ENCODE measurements around the gene MOV10L1. TPM values are rescaled to one million over a fixed set of nuclear protein-coding genes. Genes with fewer than 3 reads are reported as not detected.

Gene MOV10L1
- total and polyA plus RNA-seq, 2 donors (not counting 3 experiments of a cell fraction or from before 2014, with no cell fraction given), result 27.6 to 37.6 TPM

- FAIRE-seq, result no peak
- DNase-seq (ENCODE audit: low read depth, low spot score), result no peak
- no peak overlapping the region for H3K4me2 ChIP-seq (ENCODE audit: insufficient read depth, low read length)
- H3K9ac ChIP-seq (replicated peaks; ENCODE audit: extremely low read depth, insufficient read depth, low read length), result no peak overlapping the region
- dilution Hi-C loops (cut with MboI; ENCODE audit: extremely low pct_ligation_motif_present, low sequenced_read_pairs), result no loop called here
- ChIA-PET CTCF (interaction anchor here (1.2 kb wide), 2 partner anchors 34 to 153 kb away, joined by 5 to 6 read pairs; no protein-coding TSS in a partner anchor), POLR2A (no interaction called here)
- H3K27me3 ChIP-seq (ENCODE audit: control insufficient read depth in 2 of 2, insufficient read depth in 2 of 2, low read length in 2 of 2), result no peaks in the 10 kb centered on the region
- no TSS peak for BruUV-seq (replicated peaks)
- H4K20me1 ChIP-seq (replicated peaks; ENCODE audit: control insufficient read depth, extremely low read depth, insufficient read depth, low read length), result no peaks in the 10 kb centered on the region
- intact Hi-C loops (cut with micrococcal nuclease), result no loop called here
- H2AFZ ChIP-seq (ENCODE audit: low read depth, low read length), result no peak overlapping the region
- peaks cover 23% of the 10 kb centered on the region for H3K79me2 ChIP-seq (ENCODE audit: control insufficient read depth, insufficient read depth, low read length)
- TF ChIP-seq FOS (IDR thresholded peaks at IDR 0.05; ENCODE audit: borderline replicate concordance, insufficient read depth, low read length) (no peak), GATA2 (IDR thresholded peaks at IDR 0.05; ENCODE audit: insufficient read depth, insufficient read length, low read depth, low read length) (no peak), EZH2 (IDR thresholded peaks at IDR 0.05; ENCODE audit: borderline replicate concordance, low read depth, low read length, severe bottlenecking) (no peak), MYC (IDR thresholded peaks at IDR 0.05; ENCODE audit: low read depth, low read length) (no peak), POLR2A (IDR thresholded peaks at IDR 0.05; ENCODE audit: low read depth, low read length) (no peak), POLR2AphosphoS5 (IDR thresholded peaks at IDR 0.05; ENCODE audit: insufficient read depth, low read depth, low read length) (no peak), JUN (IDR thresholded peaks at IDR 0.05; ENCODE audit: borderline replicate concordance, insufficient read depth, insufficient read length, low read depth) (no peak), CTCF (IDR thresholded peaks at IDR 0.05; ENCODE audit: extremely low read depth in 1 of 2, insufficient read depth in 1 of 2, low read depth in 1 of 2, low read length in 2 of 2) (no peak)
- TF ChIP-seq, protein P1, sequence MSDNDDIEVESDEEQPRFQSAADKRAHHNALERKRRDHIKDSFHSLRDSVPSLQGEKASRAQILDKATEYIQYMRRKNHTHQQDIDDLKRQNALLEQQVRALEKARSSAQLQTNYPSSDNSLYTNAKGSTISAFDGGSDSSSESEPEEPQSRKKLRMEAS (IDR thresholded peaks at IDR 0.05; ENCODE audit: insufficient read depth, insufficient read length), result no peak
- no peaks in the 10 kb centered on the region for H3K9me1 ChIP-seq (replicated peaks; ENCODE audit: control insufficient read depth, extremely low read depth, insufficient read depth, low read length)
- H3K27ac ChIP-seq (ENCODE audit: insufficient read depth, low read depth, low read length), result no peak overlapping the region
- H3K36me3 ChIP-seq (ENCODE audit: control insufficient read depth in 2 of 2, extremely low read depth in 1 of 2, insufficient read depth in 2 of 2, low read length in 2 of 2), result no peaks in the 10 kb centered on the region
- H3K9me3 ChIP-seq (replicated peaks; ENCODE audit: control insufficient read depth, insufficient read depth, low read length), result no peaks in the 10 kb centered on the region
- H3K4me1 ChIP-seq (ENCODE audit: control insufficient read depth, extremely low read depth, insufficient read depth, low read length), result peaks cover 19% of the 10 kb centered on the region
- no peak overlapping the region for H3K4me3 ChIP-seq (replicated peaks in 1 of 3; ENCODE audit: insufficient read depth in 1 of 3, low read depth in 1 of 3, low read length in 3 of 3)
These were observed 93.5 kb downstream of the MOV10L1 start for GRCh38 chr22:50183141-50183971.

Data from endothelial cell of umbilical vein (primary cell).